ENCODE measurements around the gene GYG1.
"Not testable (repeated sequence)": the region's sequence is repeated elsewhere in the genome, so short reads cannot be mapped to it uniquely, and the experiment has no call there.

Gene GYG1

GRCh38 chr3:148991219-148992026 is at the start of gene GYG1:
Gene GYG1, plus strand, starts transcription at chr3:148991540. Its CDS starts 101 bp downstream, at chr3:148991641.
- peak; percentile 84 for DNase-seq

GRCh38 chr3:148943506-148944205 is 47.7 kb upstream of the GYG1 start:
- DNase-seq: peak; percentile 4

GRCh38 chr3:148945116-148945515 is 46.2 kb upstream of the GYG1 start:
- no peak for DNase-seq

GRCh38 chr3:148948913-148949657 is 42.3 kb upstream of the GYG1 start:
- no peak for DNase-seq

- no peak for DNase-seq
Measured at GRCh38 chr3:148950806-148951205, 40.5 kb upstream of the GYG1 start.

DNA sequence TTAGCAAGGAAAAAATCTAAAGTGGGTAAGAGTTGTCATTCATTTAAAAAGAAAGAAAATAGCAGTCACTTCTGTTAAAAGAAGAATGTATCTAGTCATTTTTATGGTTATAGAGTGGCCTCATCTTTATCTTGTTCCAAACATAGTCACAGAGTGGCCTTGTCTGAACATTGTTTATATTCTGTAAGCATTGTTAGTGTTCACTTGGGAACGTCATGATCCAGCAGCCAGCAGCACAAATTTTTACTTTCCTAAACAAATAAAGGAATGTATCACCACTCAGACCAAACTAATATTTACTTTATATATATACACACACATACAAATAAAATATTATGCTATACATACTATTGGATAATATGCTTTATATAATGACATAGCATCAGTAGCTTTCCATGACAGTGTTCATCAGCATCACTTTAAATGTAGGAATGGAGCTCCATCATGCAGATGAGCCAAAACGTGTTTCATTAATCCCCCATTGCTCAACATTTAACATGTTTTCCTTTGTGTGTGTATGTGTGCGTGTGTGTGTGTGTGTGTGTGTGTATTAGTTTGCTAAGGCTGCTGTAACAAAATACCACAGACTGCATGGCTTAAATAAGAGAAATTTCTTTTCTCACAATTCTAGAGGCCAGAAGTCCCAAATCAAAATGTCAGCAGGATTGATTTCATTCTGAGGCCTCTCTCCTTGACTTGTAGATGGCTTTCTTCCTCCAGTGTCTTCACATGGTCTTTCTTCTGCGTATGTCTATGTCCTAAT is 39.6 kb upstream of the GYG1 start:
- no peak for DNase-seq

DNA sequence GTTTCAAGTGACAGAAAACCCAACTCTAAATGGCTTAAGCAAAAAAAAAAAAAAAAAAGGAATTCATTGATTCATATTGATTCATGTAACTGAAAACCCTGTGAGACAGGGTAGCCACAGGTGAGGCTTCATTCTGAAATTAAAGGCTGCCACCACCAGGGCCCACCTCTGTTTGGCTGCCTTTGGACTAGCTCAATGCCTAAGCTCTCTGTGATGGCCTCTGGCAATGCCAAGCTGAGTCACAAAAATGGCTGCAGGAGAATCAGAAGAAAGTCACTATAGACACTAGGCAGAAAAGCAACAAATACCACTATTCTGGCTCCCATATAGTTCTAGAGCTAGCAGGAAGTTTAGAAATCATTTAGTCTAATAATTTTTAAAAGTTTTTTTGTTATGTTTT is 38.2 kb upstream of the GYG1 start:
- no peak for DNase-seq

DNA sequence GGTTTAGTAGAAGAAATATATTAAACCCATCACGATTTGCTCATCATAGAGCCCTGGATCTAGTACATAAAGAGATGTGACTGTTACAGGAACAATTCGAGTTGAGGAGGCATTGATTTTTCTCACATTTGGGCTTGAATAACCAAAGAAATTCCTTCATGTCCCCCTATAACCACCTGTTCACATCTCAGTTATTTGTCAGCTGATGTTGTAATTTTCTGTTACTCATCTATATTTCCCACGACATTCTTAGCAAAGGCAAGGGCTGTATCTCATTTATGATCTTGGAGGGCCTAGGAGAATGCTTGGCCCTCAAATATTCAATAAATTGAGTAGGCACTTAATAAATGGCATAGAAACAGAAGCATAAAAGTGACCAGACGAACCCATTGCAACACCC is 36.4 kb upstream of the GYG1 start:
- DNase-seq: no peak

- peak; percentile 16 for DNase-seq
Measured at GRCh38 chr3:148955544-148956346, 35.6 kb upstream of the GYG1 start.

DNA sequence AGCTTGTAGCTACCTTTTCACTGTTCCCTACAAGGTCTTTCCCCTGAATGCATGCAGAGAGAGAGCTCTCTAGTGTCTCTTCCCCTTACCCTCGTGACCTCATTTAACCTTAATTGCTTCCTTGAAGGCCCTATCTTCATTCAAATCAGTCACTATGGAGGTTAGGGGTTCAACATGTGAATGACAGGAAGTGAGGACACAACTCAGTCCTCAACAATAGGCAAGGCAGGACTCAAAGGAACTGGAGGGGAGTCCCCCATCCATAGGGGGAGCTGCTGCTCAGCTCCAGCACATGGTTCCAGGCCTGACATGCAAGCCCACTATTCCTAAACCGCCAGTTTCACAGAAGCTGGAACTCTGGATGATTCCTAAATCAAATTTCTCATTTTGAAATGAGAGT is 33.8 kb upstream of the GYG1 start:
- peak; percentile 10 for DNase-seq

GRCh38 chr3:148958696-148959095 is 32.6 kb upstream of the GYG1 start:
- DNase-seq: no peak

DNA sequence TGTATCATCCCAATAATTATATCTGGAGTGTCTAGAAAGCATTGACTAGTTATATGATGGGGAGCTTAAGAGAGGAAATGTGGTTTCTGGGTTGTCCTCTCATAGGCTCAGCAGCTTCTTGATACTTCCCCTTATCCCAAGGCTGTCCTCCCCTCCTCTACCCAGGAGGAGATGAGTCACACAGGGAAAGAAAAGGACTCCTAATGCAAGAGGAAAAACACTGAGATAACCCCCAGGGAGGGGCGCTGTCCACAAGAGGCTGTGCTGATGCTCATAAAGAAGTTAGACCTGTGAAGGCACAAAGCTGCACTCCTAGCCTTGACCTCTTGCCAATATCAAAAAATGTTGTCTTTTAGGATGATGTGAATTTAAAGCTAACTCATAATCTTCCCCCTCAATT is 28.8 kb upstream of the GYG1 start:
- DNase-seq: no peak

GRCh38 chr3:148964809-148965208 is 26.5 kb upstream of the GYG1 start:
- no peak for DNase-seq

DNA sequence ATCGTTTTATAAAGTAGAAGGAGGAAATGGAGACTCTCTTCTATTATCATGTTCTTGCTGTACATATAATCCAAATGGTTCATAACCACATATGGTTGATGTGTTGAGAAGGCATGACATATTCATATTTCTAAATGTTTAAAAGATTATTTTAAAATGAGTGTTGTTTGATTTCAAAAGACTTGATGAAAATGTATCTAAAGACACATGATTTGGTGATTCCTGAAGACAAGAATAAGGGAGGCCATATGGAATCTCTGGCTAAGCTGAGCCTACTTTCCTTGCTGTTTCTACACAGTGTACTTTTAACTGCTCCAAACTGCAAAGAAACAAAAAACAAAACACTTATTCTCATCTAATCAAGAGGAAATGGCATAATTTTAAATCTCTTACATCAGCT is 23.0 kb upstream of the GYG1 start:
- DNase-seq: no peak

DNA sequence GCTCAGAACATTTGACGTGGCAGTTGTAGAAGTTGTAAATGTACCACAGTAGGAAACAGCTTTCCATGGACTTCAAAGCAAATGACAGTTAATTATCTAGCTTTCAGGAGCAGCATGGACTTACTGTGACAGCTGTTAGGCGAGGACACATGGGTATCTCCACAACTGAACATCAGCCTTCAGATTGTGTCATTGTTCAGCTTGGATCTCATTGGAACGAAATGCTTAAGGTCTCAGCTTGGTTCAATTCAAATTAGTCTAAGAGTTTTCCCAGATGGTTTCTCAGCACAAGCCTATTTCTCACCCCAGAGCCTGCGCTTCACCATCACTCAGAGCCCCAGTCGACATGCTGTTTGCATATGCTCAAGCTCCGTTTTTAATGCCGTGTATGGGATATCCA is 21.1 kb upstream of the GYG1 start:
- no peak for DNase-seq

GRCh38 chr3:148971401-148972163 is 19.8 kb upstream of the GYG1 start:
- DNase-seq: no peak

DNA sequence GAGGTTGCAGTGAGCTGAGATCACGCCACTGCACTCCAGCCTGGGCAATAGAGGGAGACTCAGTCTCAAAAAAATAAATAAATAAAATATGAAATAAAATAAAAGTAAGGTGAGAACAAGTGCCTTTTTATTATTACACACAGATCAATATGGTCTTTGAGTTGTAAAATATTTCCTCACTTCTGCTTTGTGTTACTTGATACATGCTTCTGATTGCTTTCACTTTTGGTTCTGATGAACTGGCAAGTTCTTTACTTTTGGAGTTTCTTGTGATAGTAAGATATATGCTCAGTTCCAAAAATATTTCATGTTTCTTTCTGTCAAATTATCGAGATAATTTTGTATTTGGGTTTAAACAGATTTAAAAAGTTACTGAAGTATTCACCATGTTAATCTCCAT is 16.6 kb upstream of the GYG1 start:
- DNase-seq: no peak

- DNase-seq: no peak
Measured at GRCh38 chr3:148975248-148975647, 16.1 kb upstream of the GYG1 start.

- no peak for DNase-seq
Measured at GRCh38 chr3:148975696-148976095, 15.6 kb upstream of the GYG1 start.

DNA sequence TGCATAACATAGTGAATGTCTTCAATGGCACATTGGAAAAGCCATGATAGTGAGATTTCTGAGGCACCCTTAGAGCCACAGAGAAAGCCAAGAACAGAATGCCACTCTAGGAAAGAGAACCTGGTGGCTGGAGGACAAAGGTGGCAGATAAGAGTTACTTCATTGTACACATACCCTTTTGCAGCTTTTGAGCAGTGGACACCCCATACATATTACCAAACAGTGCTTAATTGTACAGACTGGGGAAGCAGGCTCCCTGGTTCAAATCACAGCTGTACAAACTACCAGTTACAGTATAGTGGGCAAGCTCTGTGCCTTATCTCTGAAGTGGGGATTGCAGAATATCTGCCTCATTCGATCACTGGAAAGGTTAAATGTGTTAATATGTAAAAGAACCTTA is 10.1 kb upstream of the GYG1 start:
- DNase-seq: no peak

DNA sequence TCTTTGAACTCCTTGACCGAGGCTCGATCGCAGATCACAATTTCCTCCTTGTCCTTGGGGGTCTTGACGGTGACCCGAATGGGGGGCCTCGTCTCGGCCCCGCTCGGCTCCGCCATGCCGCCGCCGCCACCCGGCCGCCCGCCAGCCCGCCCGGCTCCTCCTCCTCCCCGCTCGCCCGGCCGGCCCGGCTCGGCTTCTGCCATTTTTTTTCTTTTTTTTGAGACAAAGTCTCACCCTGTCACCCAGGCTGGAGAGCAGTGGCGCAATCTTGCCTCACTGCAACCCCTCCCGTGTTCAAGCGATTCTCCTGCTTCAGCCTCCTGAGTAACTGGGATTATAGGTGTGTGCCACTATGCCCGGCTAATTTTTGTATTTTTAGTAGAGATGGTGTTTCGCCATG is 3.8 kb upstream of the GYG1 start:
- not testable (repeated sequence) for DNase-seq

All from stimulated activated CD4-positive, alpha-beta T cell treated with anti-CD3 and anti-CD28 coated beads, Interleukin-15, amount 100 ng/mL, for 24 hours (primary cell).